NCI-H345 (cell line): ENCODE data around the gene TARBP2.

ENCODE experiments used
- DNase-seq: peaks from one replicate; lab custom pipeline; 2025; lab: John Stamatoyannopoulos, UW

TARBP2 gene, protein sequence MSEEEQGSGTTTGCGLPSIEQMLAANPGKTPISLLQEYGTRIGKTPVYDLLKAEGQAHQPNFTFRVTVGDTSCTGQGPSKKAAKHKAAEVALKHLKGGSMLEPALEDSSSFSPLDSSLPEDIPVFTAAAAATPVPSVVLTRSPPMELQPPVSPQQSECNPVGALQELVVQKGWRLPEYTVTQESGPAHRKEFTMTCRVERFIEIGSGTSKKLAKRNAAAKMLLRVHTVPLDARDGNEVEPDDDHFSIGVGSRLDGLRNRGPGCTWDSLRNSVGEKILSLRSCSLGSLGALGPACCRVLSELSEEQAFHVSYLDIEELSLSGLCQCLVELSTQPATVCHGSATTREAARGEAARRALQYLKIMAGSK

DNA sequence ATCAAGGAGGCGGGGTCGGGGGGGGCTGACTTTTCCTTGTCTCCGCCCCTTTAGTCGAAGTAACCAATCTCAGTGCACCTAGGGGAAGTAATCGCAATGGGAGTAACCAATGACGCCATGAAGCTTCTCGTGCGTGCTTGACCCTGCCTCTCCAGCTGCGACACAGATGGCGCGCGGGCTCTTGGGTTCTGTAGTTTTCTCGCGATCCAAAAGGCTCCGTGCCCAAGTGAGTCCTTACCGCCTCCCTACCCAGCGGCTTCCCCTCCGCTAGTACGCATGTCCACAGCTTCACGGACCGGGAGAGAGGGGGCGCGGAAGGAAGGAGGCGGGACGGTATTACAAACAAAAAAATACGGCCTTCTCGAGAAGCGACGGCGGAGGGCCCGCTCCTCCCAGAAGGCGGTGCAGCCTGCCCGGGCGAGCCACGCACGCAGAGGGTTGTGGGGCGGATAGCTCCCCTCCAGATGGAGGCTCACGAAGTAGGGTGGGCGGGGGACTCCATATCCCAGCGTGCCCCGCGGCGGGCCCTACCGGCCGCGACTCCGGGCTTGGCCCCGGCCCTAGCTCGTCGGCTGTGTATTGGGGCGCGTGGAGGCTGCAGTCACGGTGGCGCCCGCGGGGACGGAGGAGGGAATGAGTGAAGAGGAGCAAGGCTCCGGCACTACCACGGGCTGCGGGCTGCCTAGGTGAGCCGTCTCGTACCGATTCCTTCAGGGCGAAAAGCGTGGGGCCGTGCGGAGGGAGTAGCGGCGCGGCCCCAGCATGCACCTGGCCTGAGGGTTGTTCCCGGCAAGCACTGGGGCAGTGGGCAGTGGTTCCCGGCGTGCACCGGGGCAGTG is at the start of gene TARBP2:
TSS of gene TARBP2 (plus strand) at position 508 of the 839 bp plus-strand sequence. CDS start at position 634, 126 bp downstream.
- peak; percentile 100 for DNase-seq

DNA sequence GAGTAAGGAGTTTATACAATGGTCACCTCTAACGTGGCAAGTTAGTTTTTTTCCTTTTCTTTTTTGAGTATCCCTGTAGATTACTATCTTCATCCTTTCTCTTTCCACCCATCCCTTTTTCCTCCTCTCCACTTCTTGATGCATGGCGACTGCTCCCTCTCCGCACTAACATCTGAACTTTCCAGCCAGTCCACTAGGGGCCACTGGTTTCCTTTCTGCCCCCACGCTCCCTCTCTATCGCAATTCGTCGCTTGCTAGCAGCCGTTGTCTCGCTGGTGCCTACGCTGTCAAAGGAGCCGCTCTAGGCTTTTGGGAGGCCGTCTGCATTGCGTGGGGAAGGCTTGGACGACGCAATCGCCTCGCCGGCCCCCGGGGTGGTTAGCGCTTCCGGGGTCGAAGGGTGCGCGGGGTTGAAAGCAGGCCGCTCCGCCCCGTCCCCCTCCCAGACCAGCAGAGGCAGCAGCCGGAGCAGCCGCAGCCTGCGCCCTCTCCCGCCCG is 49.4 kb upstream of the TARBP2 start, which contains the start of gene PCBP2:
TSS of gene PCBP2 (plus strand) at position 442 of the 498 bp plus-strand sequence. CDS start 2,699 bp downstream, outside the sequence.
- peak; percentile 99 for DNase-seq

DNA sequence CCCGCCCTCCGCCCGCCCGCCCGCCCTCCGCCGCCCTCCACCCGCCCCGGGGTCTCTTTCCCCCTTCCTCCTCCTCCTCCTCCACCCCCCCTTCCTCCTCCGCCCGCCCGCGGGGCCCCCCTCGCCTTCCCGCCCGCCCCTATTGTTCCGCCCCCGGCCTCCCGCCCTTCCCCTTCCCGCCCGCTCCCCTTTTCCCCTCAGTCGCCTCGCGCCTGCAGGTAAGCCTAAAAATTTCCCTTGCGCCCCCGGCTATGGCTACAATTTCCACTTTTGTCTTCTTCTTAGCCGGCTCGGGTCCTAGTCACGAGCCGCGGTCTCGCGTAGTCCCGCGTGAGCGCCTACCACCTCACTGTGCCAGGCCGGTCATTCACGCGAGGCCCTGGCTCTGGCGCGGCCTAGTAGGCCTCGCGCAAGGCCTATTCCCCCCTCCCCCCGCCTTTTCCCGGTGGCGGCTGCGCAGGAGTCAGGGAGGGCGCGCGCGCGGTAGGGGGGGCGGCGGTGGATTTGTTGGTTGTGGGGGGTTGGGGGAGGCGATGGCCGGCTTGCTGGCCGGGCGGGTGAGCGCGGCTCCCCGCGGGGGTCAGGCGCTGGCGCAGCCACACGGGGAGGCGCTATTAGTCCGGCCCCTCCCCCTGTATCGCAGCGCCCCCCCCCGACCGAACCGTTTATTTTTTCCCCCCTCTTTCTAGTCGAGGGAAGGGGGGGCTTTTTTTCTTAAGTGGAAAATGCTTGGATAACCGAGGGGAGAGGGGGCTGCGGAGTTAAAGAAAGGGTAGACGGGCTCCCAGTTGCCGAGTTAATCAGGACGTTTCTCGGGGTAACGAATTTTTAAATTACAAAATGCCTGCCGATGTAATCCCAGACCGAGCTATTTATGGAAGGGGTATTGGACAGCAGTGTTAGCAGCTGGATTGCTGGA is 48.7 kb upstream of the TARBP2 start:
- DNase-seq: peak; percentile 77

DNA sequence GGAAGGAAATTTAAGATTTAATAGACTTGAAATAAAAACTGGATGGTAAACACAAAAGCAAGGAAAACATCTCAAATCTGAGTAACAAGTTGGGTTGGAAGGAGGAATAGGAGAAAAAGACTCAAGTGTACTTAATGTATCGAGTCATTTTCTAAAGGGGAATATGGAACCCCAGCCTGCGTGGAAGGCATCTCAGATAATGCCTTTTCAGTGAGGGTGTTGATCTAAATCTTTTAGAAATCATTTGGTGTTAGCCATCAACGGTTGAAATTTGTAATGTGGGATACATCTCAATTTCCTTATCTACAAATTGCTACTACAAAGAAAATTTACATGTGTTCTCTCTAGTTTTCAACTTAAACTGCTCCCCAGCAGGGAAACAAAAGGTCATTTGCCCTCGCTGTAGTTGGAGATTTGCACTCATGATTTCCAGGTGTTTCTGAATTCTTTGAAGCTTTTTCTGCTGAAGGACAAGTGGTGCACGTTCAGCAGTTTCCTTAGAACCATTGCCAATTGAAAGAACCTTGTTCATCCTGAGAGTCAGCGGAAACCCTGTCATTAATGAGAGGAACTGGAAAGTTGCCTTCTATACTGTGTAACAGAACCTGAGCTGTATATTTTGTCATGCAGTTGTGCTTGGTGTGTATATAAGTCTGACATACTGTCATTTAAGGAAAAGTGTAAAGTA is 47.0 kb upstream of the TARBP2 start:
- no peak for DNase-seq

DNA sequence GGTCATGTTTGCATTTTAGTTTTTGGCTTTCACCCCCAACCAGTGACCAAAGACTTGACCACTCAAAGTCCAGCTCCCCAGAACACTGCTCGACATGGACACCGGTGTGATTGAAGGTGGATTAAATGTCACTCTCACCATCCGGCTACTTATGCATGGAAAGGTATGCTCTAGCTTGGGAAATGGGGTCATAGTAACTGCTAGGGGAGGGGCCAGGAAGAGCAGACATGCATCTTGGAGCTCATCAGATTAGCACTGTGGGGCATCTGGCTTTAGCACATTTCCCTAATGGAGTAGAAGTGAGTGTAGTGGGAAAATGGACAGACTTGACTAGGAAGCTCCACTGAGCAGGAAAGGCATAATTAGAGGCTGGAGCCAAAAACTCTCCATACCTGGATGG is 46.4 kb upstream of the TARBP2 start:
- DNase-seq: no peak

DNA sequence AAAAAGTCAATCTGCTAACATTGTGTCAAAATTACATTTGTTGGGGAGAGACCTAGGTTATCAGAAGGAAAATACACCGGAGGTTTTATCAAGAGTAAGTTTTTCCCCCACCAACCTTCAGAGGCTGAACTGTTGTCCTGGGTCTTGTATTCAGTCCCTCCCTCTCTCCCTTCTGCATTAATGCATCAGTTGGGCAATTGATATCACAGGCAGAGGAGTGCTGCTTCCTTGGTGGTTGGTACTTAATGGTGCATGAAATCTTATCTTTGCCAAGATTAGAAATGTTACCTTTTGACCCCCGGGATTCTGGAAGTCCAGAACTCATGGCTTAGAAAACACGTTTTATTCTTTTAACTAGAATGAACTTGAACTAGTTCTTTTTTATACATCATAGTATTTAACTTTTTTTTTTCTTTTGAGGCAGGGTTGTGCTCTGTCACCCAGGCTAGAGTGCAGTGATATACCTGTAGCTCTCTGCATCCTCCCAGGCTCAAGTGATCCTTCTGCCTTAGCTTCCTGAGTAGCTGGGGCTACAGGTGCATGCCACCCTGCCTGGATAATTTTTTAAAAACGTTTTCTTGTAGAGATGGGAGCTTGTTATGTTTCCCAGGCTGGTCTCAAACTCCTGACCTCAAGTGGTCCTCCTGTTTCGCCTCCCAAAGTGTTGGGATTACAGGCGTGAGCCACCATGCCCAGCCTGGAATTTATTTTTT is 44.3 kb upstream of the TARBP2 start:
- no peak for DNase-seq

DNA sequence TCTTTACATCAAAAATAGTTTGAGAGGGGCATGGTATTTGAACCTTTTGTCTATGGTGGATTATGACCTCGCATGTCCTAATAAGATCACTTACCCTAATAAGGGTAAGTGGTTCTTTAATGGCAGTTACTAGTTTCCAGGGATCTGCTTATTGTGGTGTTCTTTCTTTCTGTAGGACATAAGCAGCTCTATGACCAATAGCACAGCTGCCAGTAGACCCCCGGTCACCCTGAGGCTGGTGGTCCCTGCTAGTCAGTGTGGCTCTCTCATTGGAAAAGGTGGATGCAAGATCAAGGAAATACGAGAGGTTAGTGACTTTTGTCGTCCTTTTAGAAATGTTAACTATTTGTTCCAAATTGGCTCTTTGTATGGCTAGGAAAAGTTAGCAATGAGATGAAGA is 42.0 kb upstream of the TARBP2 start:
- no peak for DNase-seq

DNA sequence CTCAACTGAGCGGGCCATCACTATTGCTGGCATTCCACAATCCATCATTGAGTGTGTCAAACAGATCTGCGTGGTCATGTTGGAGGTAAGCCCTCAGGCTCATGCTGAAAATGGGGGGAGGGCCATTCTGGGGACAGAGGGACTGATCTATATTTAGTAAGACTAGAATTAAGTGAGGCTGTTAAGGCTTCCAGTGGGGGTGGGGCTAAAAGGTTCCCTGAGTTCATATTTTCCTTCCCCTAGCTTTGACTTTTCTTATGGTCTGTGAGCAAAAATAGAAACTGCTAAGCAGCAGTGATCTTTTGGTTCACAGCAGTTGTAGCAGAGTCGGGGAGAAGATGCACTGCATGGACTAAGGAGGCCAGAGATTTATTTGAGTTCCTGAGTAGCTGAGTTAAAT is 40.0 kb upstream of the TARBP2 start:
- no peak for DNase-seq

DNA sequence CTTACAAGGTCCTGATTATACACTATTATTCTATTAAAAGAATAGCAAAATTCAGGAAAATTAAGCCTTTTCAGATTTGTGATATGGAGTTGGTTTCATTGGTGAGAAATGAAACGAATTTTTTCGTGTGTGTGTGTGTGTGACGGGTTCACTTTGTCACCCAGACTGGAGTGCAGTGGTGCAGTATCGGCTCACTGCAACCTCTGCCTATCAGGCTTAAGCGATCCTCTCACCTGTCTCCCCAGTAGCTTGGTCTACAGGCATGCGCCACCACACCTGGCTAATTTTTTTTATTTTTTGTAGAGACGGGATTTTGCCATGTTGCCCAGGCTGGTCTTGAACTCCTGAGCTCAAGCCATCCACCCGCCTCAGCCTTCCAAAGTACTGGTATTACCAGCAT is 39.5 kb upstream of the TARBP2 start:
- DNase-seq: no peak

DNA sequence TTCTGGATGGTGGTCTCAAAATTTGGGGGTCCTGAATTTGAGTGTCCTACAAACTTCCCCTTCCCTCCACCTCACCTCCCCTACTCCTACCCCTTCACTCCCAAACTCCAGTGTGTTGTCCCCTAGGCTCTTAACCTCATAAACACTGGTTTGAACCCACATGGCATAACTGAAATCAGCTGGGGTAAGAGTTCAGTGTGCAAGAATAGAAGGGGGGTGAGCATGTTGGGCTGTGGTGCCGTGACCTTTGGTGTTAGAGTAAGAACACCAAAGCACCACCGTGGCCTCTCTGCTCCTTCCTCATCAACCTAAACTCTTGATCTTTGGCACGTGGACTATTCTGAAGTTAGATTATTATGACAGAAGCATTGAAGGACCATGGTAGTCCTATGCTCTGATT is 38.1 kb upstream of the TARBP2 start:
- DNase-seq: no peak

DNA sequence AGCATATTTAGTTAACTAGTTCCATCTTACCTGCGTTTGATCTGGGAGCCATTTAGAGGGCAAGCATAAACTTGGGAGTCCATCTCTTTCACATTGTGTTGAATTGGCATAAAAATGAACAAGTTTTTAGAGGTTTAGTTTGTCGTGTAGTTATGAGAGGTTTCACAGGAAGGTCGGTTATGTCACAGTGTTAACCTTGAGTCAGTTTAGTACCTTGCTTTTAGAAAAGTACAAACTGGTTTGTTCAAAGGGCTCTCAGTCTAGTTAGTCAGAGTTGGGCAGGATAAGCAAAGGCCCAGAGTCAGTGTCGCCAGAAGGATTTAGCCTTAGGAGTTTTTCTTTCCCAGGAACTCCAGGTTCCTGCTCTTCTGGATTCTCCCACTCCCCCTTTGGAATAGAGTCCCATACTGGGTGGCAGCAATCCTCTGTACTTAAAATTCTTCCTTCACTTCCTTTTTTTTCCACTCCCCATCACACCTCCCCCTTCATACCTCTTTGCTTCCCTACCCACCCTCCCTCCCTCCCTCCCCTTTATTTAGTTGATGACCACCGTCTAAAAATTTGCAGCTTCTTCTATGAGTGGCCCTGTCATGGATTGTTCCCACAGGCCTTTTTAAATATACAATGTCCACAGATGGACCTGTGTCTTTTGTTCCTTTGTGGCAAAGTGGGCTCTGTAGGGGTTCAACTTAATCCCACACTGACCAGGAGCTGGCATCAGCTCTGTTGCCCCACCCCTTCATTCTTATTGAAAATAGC is 37.1 kb upstream of the TARBP2 start:
- no peak for DNase-seq

DNA sequence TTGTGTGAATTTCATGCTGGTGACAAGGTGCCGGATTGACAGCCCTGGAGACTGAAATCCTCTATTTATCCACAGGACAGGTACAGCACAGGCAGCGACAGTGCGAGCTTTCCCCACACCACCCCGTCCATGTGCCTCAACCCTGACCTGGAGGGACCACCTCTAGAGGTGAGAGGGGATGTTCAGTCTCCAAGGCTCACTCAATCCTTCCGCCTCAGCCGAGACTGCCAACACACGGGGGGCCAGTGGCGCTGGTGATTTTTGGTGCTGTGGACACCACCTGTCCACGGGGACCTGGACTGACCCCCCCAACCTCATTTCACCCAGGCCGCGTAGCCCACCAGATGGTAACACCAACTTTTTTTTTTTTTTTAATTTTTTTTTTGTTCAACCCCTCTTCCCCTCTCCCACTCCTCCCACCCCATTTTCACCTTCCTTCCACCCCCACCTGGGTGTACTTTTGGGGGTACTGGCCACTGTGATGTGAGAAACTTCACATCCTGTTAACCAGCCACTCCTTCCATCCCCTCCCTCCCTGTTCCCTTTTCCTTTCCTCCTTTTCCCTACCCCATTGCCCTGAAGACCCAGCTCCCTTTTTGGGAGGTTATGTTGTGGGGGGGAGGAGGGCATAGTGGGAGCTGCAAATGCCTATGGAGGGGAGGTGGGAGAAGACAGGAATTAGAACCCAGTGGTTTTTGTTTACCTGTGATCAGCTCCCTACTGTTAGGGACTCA is 36.2 kb upstream of the TARBP2 start:
- no peak for DNase-seq

DNA sequence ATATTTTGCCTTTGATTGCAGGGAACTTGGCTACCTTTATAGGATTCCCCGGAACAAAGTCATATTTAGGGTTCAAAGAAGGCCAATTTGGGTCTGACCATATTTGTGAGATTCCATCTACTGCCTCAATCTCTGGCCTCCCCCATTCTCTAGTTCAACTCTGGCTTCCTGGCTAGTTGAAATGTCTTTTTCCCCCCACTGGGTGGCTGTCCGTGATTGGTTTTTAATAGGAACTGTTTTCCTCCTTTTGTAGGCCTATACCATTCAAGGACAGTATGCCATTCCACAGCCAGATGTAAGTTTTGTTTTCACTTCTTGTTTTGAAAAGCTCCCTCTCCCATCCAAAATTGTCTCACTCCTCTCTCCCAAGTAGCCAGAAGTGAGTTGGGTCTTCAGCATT is 35.4 kb upstream of the TARBP2 start:
- DNase-seq: no peak

DNA sequence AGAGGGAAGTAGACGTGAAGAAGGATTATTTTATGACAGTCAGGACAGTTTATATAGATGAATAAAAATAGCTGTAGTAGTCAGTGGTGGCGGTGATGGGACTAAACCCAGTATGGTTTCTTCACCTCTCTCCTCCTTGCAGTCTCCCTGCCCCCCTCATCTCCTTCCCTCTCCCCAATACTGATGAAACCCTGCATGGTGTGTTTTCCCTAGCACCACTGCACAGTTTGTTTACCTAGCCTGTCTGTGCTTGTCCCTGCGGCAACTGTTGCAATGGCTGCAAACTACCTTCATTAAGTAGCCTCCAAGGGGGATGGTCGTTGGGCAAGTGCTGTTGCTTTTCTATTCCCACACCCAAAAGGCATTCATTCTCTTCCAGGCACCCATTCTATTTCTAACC is 34.4 kb upstream of the TARBP2 start:
- no peak for DNase-seq

DNA sequence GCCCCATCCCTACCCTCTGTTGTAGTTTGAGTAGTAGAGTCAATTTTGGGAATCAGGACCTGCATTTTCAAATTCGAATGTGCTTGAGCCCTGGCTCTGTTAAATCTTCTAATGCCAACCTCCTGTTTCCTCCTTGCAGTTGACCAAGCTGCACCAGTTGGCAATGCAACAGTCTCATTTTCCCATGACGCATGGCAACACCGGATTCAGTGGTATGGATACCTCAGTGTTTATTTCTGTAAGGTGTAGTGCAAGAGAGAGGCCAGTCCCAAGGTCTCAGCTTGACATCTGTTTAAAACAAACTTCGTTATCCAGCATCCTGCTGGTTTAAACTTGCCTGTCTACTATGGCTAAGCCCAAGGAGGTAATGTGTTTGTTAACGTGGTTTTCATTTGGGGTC is 34.0 kb upstream of the TARBP2 start:
- DNase-seq: no peak

DNA sequence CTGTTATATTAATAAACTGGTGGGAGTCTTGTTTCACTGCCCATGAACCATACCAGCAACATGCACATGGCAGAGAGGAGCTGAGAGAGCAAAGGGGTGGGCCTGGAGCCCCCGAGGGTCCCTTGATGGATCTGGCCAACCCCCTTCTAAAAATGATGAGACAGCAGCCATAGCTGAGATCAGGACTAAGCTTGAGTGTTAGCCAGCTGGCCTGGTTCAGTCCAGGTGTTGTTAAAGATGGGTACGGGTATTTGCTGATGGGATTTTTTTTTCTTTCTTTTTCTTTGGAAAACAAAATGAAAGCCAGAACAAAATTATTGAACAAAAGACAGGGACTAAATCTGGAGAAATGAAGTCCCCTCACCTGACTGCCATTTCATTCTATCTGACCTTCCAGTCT is 33.2 kb upstream of the TARBP2 start:
- DNase-seq: no peak

DNA sequence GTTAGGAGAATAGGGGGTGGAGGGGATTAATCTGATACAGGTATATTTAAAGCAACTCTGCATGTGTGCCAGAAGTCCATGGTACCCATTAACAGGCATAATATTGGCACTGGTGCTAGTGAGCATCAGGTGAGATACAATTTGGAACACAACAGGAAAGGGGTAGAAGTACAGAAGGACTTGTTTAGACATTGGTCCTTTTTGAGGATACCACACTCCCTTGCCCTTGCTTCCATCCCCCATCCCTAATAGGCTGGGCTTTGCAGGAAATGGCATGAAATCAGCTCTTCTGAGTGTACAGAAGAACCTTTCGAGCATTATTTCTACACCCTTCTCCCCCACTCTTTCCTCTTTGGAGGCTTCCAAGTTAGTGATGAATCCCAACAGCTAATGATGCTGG is 32.8 kb upstream of the TARBP2 start:
- DNase-seq: no peak

DNA sequence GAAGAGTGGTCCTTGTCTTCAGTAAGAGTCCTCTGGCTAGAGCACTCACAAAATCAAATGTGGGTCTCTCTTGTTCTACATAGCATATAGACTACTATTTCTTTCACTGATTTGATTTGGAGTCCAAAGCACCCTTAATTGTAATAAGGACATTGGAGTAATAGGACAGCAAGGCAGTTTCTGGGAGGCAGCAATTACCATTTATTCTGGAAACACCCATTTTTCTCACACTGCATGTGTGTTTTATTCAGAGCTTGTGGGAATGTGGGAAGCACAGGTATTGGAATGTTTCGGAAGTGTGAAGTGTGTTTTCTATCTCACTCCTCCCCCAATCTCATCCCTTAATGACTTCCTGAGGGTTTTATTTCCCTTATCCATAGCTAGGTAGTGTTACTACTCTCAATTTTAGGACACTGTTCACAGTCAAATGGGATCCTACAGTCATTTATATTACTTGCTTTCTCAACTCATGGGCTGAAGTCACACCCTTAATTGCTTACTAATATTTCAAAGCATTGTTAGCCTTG is 29.0 kb upstream of the TARBP2 start:
- no peak for DNase-seq

DNA sequence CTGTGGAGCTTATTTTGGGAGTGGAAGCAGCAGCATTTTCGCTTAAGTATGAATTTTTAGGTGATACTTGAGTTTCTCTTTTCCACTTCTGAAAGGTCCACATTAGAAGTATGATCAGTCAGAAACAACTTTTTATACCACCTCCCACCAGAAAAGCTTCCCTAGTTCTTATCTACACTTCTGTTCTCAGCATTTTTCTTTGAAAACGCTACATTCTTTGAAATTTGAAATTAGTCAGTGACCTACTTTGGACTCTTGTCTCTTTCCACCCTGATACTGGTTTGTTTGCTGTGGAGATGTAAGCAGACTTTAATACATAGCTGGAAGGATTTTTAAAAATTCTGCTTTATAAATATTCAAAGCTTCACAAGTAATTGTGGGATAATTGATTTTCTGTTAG is 27.0 kb upstream of the TARBP2 start:
- DNase-seq: no peak
